A549 (cell line): ENCODE measurements around the gene CUX1. TPM values are rescaled to one million over a fixed set of nuclear protein-coding genes. Genes with fewer than 3 reads are reported as not detected.
A peak's percentile ranks its signal among the peaks of the same experiment; 100 is the strongest.

Experiments
- ATAC-seq, 2 experiments: fragments of 200-7000 bp in 1 of 2; fragments of >200 bp in 1 of 2; cut with Nextera tagmentation in 1 of 2; cut with Tn5 transposase in 1 of 2; 3 replicates each; pipeline versions ENCODE4 v1.8.0 to v1.9.1; 2018 to 2020; ENCODE audit warnings: mild to moderate bottlenecking in 1 of 2, moderate library complexity in 1 of 2
- CTCF ChIA-PET: fragments of 300-600 bp; sonication (Branson Sonifier 250); formaldehyde crosslinking; extraction: SDS; loops from one replicate; lab custom pipeline; 2021; ENCODE audit warnings: antibody characterized with exemption, inconsistent platforms; lab: Yijun Ruan, JAX
- POLR2A ChIA-PET: fragments of 350-600 bp; formaldehyde crosslinking; extraction: SDS; loops from one replicate; lab custom pipeline; 2021; ENCODE audit warnings: antibody characterized with exemption, inconsistent platforms; lab: Yijun Ruan, JAX
- DNase-seq, 2 experiments: peaks; one replicate each; pipeline versions ENCODE4 v3.0.0 to v3.0.0-alpha.2; 2011 to 2016; ENCODE audit warnings: low read depth in 1 of 2, low spot score in 1 of 2
- FAIRE-seq: peaks from 2 replicates; lab custom pipeline; 2011; peaks lifted over from hg19 to GRCh38; lab: Jason Lieb, UNC
- H3K27ac ChIP-seq, 2 experiments: fragments of >200 bp; sonication (Bioruptor Twin); formaldehyde crosslinking; 3 replicates each; pipeline ENCODE4 v1.5.1; 2016 to 2017
- H3K4me1 ChIP-seq: fragments of >200 bp; sonication (Bioruptor Twin); formaldehyde crosslinking; 3 replicates; pipeline ENCODE4 v1.6.1; 2016
- H3K4me2 ChIP-seq: fragments of >200 bp; sonication (Bioruptor Twin); formaldehyde crosslinking; 3 replicates; pipeline ENCODE4 v1.6.1; 2016
- H3K4me3 ChIP-seq: fragments of >200 bp; sonication (Bioruptor Twin); formaldehyde crosslinking; 3 replicates; pipeline ENCODE4 v1.5.1; 2016
- H3K9me3 ChIP-seq: fragments of >200 bp; sonication (Bioruptor Twin); formaldehyde crosslinking; 3 replicates; pipeline ENCODE4 v1.6.1; 2016
- BCL3 ChIP-seq: fragments of >200 bp; sonication (Bioruptor Twin); formaldehyde crosslinking; IDR thresholded peaks from 3 replicates; pipeline ENCODE4 v1.6.1; 2016
- CBX8 ChIP-seq: fragments of 200-600 bp; sonication (generic); IDR thresholded peaks from 2 replicates; pipeline ENCODE4 v1.6.1; 2016
- CEBPB ChIP-seq, 2 experiments: fragments of >200 bp in 1 of 2; sonication (Bioruptor Twin) in 1 of 2; formaldehyde crosslinking in 1 of 2; IDR thresholded peaks; 2 replicates each; pipeline ENCODE4 v1.6.1; 2012 to 2016
- CHD4 ChIP-seq: fragments of 200-600 bp; sonication (generic); IDR thresholded peaks from 2 replicates; pipeline ENCODE4 v1.6.1; 2016; ENCODE audit warnings: antibody characterized with exemption, mild to moderate bottlenecking, borderline replicate concordance
- EP300 ChIP-seq, 2 experiments: fragments of >200 bp; sonication (Bioruptor Twin); formaldehyde crosslinking; IDR thresholded peaks; 2 replicates in 1 of 2; 3 replicates in 1 of 2; pipeline ENCODE4 v1.6.1; 2016 to 2017
- FOSL2 ChIP-seq, 2 experiments: fragments of 450-650 bp in 1 of 2; fragments of >200 bp in 1 of 2; sonication (Bioruptor Twin) in 1 of 2; formaldehyde crosslinking; IDR thresholded peaks; 2 replicates each; pipeline versions ENCODE4 v1.5.0 to v1.6.1; 2016 to 2020; ENCODE audit warnings: mild to moderate bottlenecking in 1 of 2, moderate library complexity in 1 of 2
- FOXS1 ChIP-seq: fragments of 250-450 bp; sonication (Bioruptor Pico); IDR thresholded peaks from 2 replicates; pipeline ENCODE4 v1.5.0; 2020; ENCODE audit warnings: mild to moderate bottlenecking, moderate library complexity
- GATA3 ChIP-seq: IDR thresholded peaks from 2 replicates; pipeline ENCODE4 v1.6.1; 2012; ENCODE audit warnings: borderline replicate concordance
- HDAC2 ChIP-seq: fragments of 200-600 bp; sonication (generic); IDR thresholded peaks from 2 replicates; pipeline ENCODE4 v1.6.1; 2016
- HES2 ChIP-seq: fragments of >200 bp; sonication (Bioruptor Twin); formaldehyde crosslinking; IDR thresholded peaks from 2 replicates; pipeline ENCODE4 v1.6.1; 2016
- HMGXB4 ChIP-seq: fragments of 250-450 bp; sonication (Bioruptor Pico); IDR thresholded peaks from 2 replicates; pipeline ENCODE4 v1.5.0; 2021; ENCODE audit warnings: mild to moderate bottlenecking, moderate library complexity, borderline replicate concordance
- HOXA7 ChIP-seq: fragments of 250-450 bp; sonication (Bioruptor Pico); IDR thresholded peaks from 2 replicates; pipeline ENCODE4 v1.5.0; 2020; ENCODE audit warnings: mild to moderate bottlenecking, moderate library complexity
- HOXB13 ChIP-seq: fragments of 250-450 bp; sonication (Bioruptor Pico); IDR thresholded peaks from 2 replicates; pipeline ENCODE4 v1.5.0; 2020; ENCODE audit warnings: low read depth, mild to moderate bottlenecking, moderate library complexity
- JUN ChIP-seq, 2 experiments: fragments of >200 bp; sonication (Bioruptor Twin); formaldehyde crosslinking; IDR thresholded peaks; 2 replicates in 1 of 2; 3 replicates in 1 of 2; pipeline ENCODE4 v1.6.1; 2016 to 2017
- MAFK ChIP-seq: fragments of 450-650 bp; IDR thresholded peaks from 2 replicates; pipeline ENCODE4 v1.6.1; 2014; ENCODE audit not compliant: partially characterized antibody
- MAZ ChIP-seq: fragments of 150-350 bp; IDR thresholded peaks from 2 replicates; pipeline ENCODE4 v1.6.1; 2014; ENCODE audit warnings: antibody characterized with exemption, low read depth, low read length, borderline replicate concordance
- NFE2L2 ChIP-seq: fragments of 150-350 bp; conservative IDR thresholded peaks from 2 replicates; pipeline ENCODE4 v1.6.1; 2014; ENCODE audit warnings: low read length
- PBX3 ChIP-seq: IDR thresholded peaks from 2 replicates; pipeline ENCODE4 v1.6.1; 2012
- PHF8 ChIP-seq: fragments of 200-600 bp; sonication (generic); IDR thresholded peaks from 2 replicates; pipeline ENCODE4 v1.6.1; 2016; ENCODE audit warnings: low read depth, mild to moderate bottlenecking, antibody characterized with exemption, moderate library complexity, borderline replicate concordance
- POLR2AphosphoS2 ChIP-seq: conservative IDR thresholded peaks from 2 replicates; pipeline ENCODE4 v1.6.1; 2012; ENCODE audit warnings: low read length, improper control_type of control experiment, inconsistent platforms
- RAD21 ChIP-seq, 2 experiments: fragments of >200 bp in 1 of 2; sonication (Bioruptor Twin) in 1 of 2; formaldehyde crosslinking in 1 of 2; IDR thresholded peaks in 1 of 2; conservative IDR thresholded peaks in 1 of 2; 2 replicates in 1 of 2; 3 replicates in 1 of 2; pipeline ENCODE4 v1.6.1; 2012 to 2018; ENCODE audit warnings: inconsistent platforms in 1 of 2
- RARB ChIP-seq: fragments of 250-450 bp; sonication (Bioruptor Pico); IDR thresholded peaks from 2 replicates; pipeline ENCODE4 v1.8.0; 2021; ENCODE audit warnings: mild to moderate bottlenecking, moderate library complexity
- RFX5 ChIP-seq: fragments of 450-650 bp; IDR thresholded peaks from 2 replicates; pipeline ENCODE4 v1.7.1; 2014; ENCODE audit warnings: antibody characterized with exemption, mild to moderate bottlenecking, moderate library complexity
- RNF2 ChIP-seq: fragments of 200-600 bp; sonication (generic); IDR thresholded peaks from 2 replicates; pipeline ENCODE4 v1.6.1; 2016; ENCODE audit warnings: low read depth, mild to moderate bottlenecking, antibody characterized with exemption, moderate library complexity, borderline replicate concordance
- SMC3 ChIP-seq: fragments of >200 bp; sonication (Bioruptor Twin); formaldehyde crosslinking; IDR thresholded peaks from 3 replicates; pipeline ENCODE4 v1.6.1; 2018; ENCODE audit warnings: inconsistent platforms
- SREBF2 ChIP-seq: fragments of 450-650 bp; IDR thresholded peaks from 2 replicates; pipeline ENCODE4 v1.6.1; 2014; ENCODE audit warnings: mild to moderate bottlenecking, moderate library complexity
- ZC3H11A ChIP-seq: fragments of 450-650 bp; IDR thresholded peaks from 2 replicates; pipeline ENCODE4 v1.6.1; 2014; ENCODE audit warnings: antibody characterized with exemption, mild to moderate bottlenecking
- ZFP36 ChIP-seq: fragments of 450-650 bp; IDR thresholded peaks from 2 replicates; pipeline ENCODE4 v1.6.1; 2014; ENCODE audit warnings: borderline replicate concordance; ENCODE audit not compliant: partially characterized antibody
- WGBS: methylation state at CpG from one replicate; pipeline ENCODE4 v1.1.6; 2017; ENCODE audit errors: missing lambda C conversion rate; 5-methylcytosine and 5-hydroxymethylcytosine counted together
- polyA plus RNA-seq, 4 experiments: library from polyadenylated mRNA; depleted of rRNA in 3 of 4; stranded (reverse); fragments of >200 nt; fragmentation: RNase III in 1 of 4; extraction: RNeasy Plus Mini Kit Qiagen cat#74134 plus additional on column Dnase treatment in 1 of 4; gene quantifications; 2 replicates in 3 of 4; 3 replicates in 1 of 4; pipeline ENCODE4 v1.2.3, GENCODE V29; 2011 to 2017

CUX1 gene
- polyA plus RNA-seq, 2 of the 4 experiments (the other 2 are of a cell fraction) = 32.7 to 33.4 TPM

- no peak for DNase-seq
- POLR2A ChIA-PET = no interaction called here
- TF ChIP-seq RNF2 (no peak), HDAC2 (no peak), FOSL2 (IDR thresholded peaks at IDR 0.05) (no peak), FOSL2 (CRISPR knock-in tag; IDR thresholded peaks at IDR 0.05) (no peak), HES2 (no peak), CEBPB (IDR thresholded peaks at IDR 0.05) (no peak), PBX3 (no peak), MAZ (no peak), RFX5 (no peak), SREBF2 (no peak), NFE2L2 (no peak), EP300 (IDR thresholded peaks at IDR 0.05) (no peak), HOXB13 (no peak), ZFP36 (no peak), POLR2AphosphoS2 (no peak)
- TF ChIP-seq, all 56 proteins: peak for 0
- no peak overlapping the region for H3K4me3 ChIP-seq
- no peaks in the 10 kb centered on the region for H3K9me3 ChIP-seq
- H3K27ac ChIP-seq = peak overlapping the region; percentile 14 to 96; a peak in 4 of 6 replicates
- H3K4me2 ChIP-seq = no peak overlapping the region
- FAIRE-seq (no peak), ATAC-seq (no peak)
- CTCF ChIA-PET = interaction anchor here (0.7 to 1.0 kb wide), 2 partner anchors 15 to 21 kb away, joined by 3 to 4 read pairs; no protein-coding TSS in a partner anchor
- 92% methylated on average over 12 of the region's 12 CpGs for WGBS
- H3K4me1 ChIP-seq = peaks cover 81% of the 10 kb centered on the region
Measured at GRCh38 chr7:101877882-101878591, 60.6 kb downstream of the CUX1 start.

GRCh38 chr7:101878938-101879337, 61.5 kb downstream of the CUX1 start:
- no peak overlapping the region for H3K4me3 ChIP-seq
- ChIA-PET POLR2A (no interaction called here), CTCF (interaction anchor here (3.0 kb wide), 1 partner anchor 22 kb away, joined by 23 read pairs; no protein-coding TSS in a partner anchor)
- peaks cover 81% of the 10 kb centered on the region for H3K4me1 ChIP-seq
- 95% methylated on average over 4 of the region's 4 CpGs for WGBS
- H3K9me3 ChIP-seq = no peaks in the 10 kb centered on the region
- FAIRE-seq = no peak
- no peak for TF ChIP-seq GATA3
- TF ChIP-seq FOSL2 (IDR thresholded peaks at IDR 0.05) = no peak
- TF ChIP-seq FOSL2 (CRISPR knock-in tag; IDR thresholded peaks at IDR 0.05) = no peak
- no peak for TF ChIP-seq HES2
- no peak for TF ChIP-seq MAFK
- TF ChIP-seq HOXB13 = no peak
- no peak for TF ChIP-seq SMC3
- ATAC-seq = no peak
- no peak overlapping the region for H3K4me2 ChIP-seq
- no peak for DNase-seq
- peak overlapping the region; percentile 95 to 96 for H3K27ac ChIP-seq

- Histone ChIP-seq H3K9me3 (no peaks in the 10 kb centered on the region), H3K27ac (peak overlapping the region; percentile 95 to 96), H3K4me1 (peaks cover 82% of the 10 kb centered on the region)
- 93% methylated on average over 5 of the region's 10 CpGs for WGBS
- ATAC-seq = no peak
- POLR2A ChIA-PET = no interaction called here
- TF ChIP-seq PHF8 (no peak), HDAC2 (no peak), CEBPB (IDR thresholded peaks at IDR 0.05) (no peak), HMGXB4 (CRISPR knock-in tag) (no peak), SREBF2 (no peak), JUN (IDR thresholded peaks at IDR 0.05) (no peak), RAD21 (conservative IDR thresholded peaks at IDR 0.05 in 1 of 2, IDR thresholded peaks at IDR 0.05 in 1 of 2) (no peak), NFE2L2 (no peak), CHD4 (no peak), FOSL2 (IDR thresholded peaks at IDR 0.05) (no peak), FOSL2 (CRISPR knock-in tag; IDR thresholded peaks at IDR 0.05) (no peak), RARB (CRISPR knock-in tag) (no peak), MAFK (no peak), HOXA7 (CRISPR knock-in tag) (no peak), CBX8 (no peak), ZC3H11A (no peak), MAZ (no peak), BCL3 (no peak), FOXS1 (CRISPR knock-in tag) (no peak), RFX5 (no peak)
- TF ChIP-seq, all 56 proteins: peak for 0
- no peak for FAIRE-seq
- Histone ChIP-seq H3K4me3 (no peak overlapping the region), H3K4me2 (no peak overlapping the region)
- CTCF ChIA-PET = interaction anchor here (1.2 to 3.0 kb wide), 2 partner anchors 15 to 23 kb away, joined by 4 to 23 read pairs; no protein-coding TSS in a partner anchor
- DNase-seq = no peak
Measured at GRCh38 chr7:101879565-101879964, 62.1 kb downstream of the CUX1 start.
